Activated naive CD4-positive, alpha-beta T cell treated with anti-CD3 and anti-CD28 coated beads, Interleukin-2, amount 10 ng/mL, durations not matched to agents 5 hours and 36 hours (primary cell): ENCODE measurements around the gene MAD2L2. TPM values are rescaled to one million over a fixed set of nuclear protein-coding genes. Genes with fewer than 3 reads are reported as not detected.

Source experiments
- total RNA-seq, 2 experiments: library from RNA; stranded (reverse); gene quantifications; one replicate each; pipeline ENCODE4 v1.2.3, GENCODE V29; 2021

Gene MAD2L2
- 10 to 100 TPM; 54.2 to 60.9 TPM for total RNA-seq

GRCh38 chr1:11681071-11681771 lies at the start of gene MAD2L2:
TSS of gene MAD2L2 (minus strand) at chr1:11681148. CDS start at chr1:11680601, 547 bp downstream.

GRCh38 chr1:11691302-11691914 lies 10.5 kb upstream of the MAD2L2 start, which contains the start of gene DRAXIN:
TSS of gene DRAXIN (plus strand) at chr1:11691710. CDS start at chr1:11706259, 14,549 bp downstream.

GRCh38 chr1:11654137-11654938 lies 26.6 kb downstream of the MAD2L2 start, which contains the start of the genes FBXO2 and FBXO44:
TSS of gene FBXO2 (minus strand) at chr1:11654429. CDS start at chr1:11654340, 89 bp downstream.
TSS of gene FBXO44 (plus strand) at chr1:11654877. CDS start at chr1:11655836, 959 bp downstream.

Other genes with a start within 250 kb of the MAD2L2 start
- 1 to 10 TPM; 1.8 to 2.8 TPM for gene DISP3, start 202.0 kb downstream of the MAD2L2 start, total RNA-seq
- gene FBXO2, start 26.7 kb downstream of the MAD2L2 start, total RNA-seq: 1 to 10 TPM; 1.4 to 2.1 TPM
- gene FBXO44, start 26.3 kb downstream of the MAD2L2 start, total RNA-seq: 10 to 100 TPM; 32.9 to 33.1 TPM
- 10 to 100 TPM; 24.1 to 24.5 TPM for gene FBXO6, start 16.9 kb downstream of the MAD2L2 start, total RNA-seq
- under 1 TPM; 0.40 to 0.41 TPM for gene DRAXIN, start 10.6 kb upstream of the MAD2L2 start, total RNA-seq
- 10 to 100 TPM; 39.3 to 40.0 TPM for gene AGTRAP, start 55.0 kb upstream of the MAD2L2 start, total RNA-seq
- not detected for gene C1orf167, start 81.0 kb upstream of the MAD2L2 start, total RNA-seq
- 10 to 100 TPM; 37.3 to 40.5 TPM for gene MTHFR, start 124.8 kb upstream of the MAD2L2 start, total RNA-seq
- 10 to 100 TPM; 21.1 to 21.5 TPM for gene CLCN6, start 125.0 kb upstream of the MAD2L2 start, total RNA-seq
- not detected for gene NPPA, start 166.6 kb upstream of the MAD2L2 start, total RNA-seq
- not detected for gene NPPB, start 177.8 kb upstream of the MAD2L2 start, total RNA-seq
- gene KIAA2013, start 245.3 kb upstream of the MAD2L2 start, total RNA-seq: 10 to 100 TPM; 30.9 to 32.8 TPM